Measurements from ENCODE around the gene HECW1.
"Not testable (repeated sequence)": the region's sequence is repeated elsewhere in the genome, so short reads cannot be mapped to it uniquely, and the experiment has no call there.

HECW1 gene

DNA sequence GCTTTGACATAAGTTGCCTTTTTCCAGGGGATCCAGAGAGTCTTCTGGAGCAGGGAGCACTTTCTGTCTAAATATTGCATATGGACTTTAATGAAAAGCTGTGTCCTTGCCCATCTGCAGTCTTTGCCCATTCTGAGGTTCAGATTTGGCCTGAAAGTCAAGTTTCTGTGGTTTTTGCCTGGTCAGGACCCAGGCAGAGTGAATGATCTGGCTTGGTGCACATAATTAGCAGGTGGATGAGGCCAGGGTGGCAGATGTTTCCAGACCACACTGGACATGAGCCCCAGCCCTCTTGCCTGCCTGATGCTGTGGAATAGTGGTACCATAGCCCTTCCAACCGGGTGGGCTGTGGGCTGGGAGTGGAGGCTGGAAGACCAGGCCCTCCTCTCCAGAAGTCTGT is 11.0 kb downstream of the HECW1 start:
- POLR2A ChIA-PET = no interaction called here
- CTCF ChIA-PET = interaction anchor here (1.4 to 2.2 kb wide), 2 partner anchors 11 to 15 kb away, joined by 3 to 9 read pairs; no protein-coding TSS in a partner anchor
- TF ChIP-seq, protein P1, sequence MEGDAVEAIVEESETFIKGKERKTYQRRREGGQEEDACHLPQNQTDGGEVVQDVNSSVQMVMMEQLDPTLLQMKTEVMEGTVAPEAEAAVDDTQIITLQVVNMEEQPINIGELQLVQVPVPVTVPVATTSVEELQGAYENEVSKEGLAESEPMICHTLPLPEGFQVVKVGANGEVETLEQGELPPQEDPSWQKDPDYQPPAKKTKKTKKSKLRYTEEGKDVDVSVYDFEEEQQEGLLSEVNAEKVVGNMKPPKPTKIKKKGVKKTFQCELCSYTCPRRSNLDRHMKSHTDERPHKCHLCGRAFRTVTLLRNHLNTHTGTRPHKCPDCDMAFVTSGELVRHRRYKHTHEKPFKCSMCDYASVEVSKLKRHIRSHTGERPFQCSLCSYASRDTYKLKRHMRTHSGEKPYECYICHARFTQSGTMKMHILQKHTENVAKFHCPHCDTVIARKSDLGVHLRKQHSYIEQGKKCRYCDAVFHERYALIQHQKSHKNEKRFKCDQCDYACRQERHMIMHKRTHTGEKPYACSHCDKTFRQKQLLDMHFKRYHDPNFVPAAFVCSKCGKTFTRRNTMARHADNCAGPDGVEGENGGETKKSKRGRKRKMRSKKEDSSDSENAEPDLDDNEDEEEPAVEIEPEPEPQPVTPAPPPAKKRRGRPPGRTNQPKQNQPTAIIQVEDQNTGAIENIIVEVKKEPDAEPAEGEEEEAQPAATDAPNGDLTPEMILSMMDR (IDR thresholded peaks at IDR 0.05; ENCODE audit: insufficient read depth, low read length, missing control alignments) = no peak
- no peak for DNase-seq (ENCODE audit: low read depth, low spot score)
- H3K4me3 ChIP-seq (ENCODE audit: low read depth, low read length) = no peak overlapping the region

DNA sequence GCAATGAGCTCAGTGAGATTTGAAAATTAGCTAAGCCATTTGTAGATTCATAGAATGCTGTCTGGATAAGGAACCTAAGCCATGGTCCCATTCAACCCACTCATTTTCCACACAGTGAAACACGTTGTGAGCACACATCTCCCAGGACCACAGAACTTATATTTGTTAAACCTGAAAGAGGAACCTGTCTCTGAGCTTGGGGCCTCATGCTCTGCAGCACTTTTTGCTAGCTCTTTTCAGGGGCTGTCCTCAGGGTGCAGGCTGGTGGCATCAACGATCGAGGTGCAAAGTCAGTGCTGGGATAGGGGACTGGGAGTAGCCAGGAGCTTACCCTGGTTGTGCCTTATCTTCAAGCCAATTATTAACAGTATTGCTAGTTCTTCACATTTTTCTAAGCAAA is 11.9 kb downstream of the HECW1 start:
- no peak for DNase-seq (ENCODE audit: low read depth, low spot score)
- TF ChIP-seq, protein P1 (IDR thresholded peaks at IDR 0.05; ENCODE audit: insufficient read depth, low read length, missing control alignments) = no peak
- ChIA-PET CTCF (interaction anchor here (0.9 kb wide), 1 partner anchor 12 kb away, joined by 3 read pairs; no protein-coding TSS in a partner anchor), POLR2A (no interaction called here)
- no peak overlapping the region for H3K4me3 ChIP-seq (ENCODE audit: low read depth, low read length)

DNA sequence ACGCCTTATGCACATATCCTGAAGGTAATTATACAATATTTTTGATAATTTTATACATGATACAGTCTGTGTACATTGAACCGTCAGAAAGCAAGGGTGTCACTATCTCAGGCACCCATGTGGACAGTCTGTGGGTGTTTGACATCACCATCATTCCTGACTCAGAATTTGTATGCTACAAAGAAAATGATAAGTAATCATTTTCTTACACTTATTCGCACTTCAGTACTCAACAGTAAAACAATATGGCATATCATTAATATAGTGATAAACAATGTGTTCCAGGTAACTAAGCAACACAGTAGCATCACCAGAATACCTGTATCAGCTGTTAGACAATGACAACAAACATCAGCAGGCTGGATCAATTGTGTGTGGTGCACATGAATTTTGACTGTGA is 17.9 kb downstream of the HECW1 start:
- CTCF ChIA-PET = no interaction called here
- POLR2A ChIA-PET = no interaction called here
- no peak overlapping the region for H3K4me3 ChIP-seq (ENCODE audit: low read depth, low read length)
- DNase-seq (ENCODE audit: low read depth, low spot score) = no peak
- TF ChIP-seq, protein P1 (IDR thresholded peaks at IDR 0.05; ENCODE audit: insufficient read depth, low read length, missing control alignments) = no peak

DNA sequence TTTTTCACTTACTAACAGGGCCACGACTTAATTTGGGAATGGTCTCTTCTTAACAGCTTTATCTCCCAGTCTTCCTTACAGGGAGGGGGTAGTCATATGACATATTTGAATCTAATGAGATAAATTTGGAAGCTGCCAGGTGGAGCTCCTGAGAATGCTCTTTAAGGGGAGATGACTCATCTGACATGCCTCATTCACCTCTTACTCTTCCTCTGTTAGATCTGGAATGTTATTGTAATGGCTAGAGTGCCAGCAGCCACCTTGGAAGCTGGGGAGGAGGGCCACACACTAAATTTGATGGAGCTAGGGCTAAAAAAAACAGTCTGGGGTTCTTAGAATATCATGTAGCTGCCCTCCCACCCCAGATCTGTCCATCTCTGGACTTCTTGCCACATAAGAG is 22.7 kb downstream of the HECW1 start:
- no peak for DNase-seq (ENCODE audit: low read depth, low spot score)
- TF ChIP-seq, protein P1 (IDR thresholded peaks at IDR 0.05; ENCODE audit: insufficient read depth, low read length, missing control alignments) = no peak
- CTCF ChIA-PET = interaction anchor here (0.7 to 1.8 kb wide), 9 partner anchors 11 to 703 kb away, joined by 3 to 10 read pairs (median 3); no protein-coding TSS in a partner anchor
- H3K4me3 ChIP-seq (ENCODE audit: low read depth, low read length) = no peak overlapping the region
- POLR2A ChIA-PET = interaction anchor here (0.8 kb wide), 1 partner anchor 223 kb away, joined by 3 read pairs; no protein-coding TSS in a partner anchor

DNA sequence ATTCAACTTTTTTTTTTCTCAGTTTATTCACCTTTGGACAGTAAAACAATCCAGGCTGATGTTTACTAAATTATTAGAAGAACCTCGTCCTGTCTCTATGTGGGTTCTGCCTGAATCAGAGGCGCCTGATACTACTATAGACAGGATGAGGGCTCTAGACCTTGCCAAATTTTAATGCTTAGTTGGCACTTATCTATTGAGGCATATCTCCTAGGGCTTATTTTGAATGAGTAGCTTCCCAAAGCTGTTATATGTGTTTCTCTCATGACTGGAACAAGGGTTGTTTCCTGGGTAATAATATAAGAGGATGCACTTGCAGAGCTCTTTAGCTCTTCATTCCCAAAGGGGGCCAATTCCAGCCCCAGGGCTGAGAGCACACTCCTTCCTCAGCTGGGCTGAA is 23.6 kb downstream of the HECW1 start:
- POLR2A ChIA-PET = interaction anchor here (0.6 to 0.8 kb wide), 2 partner anchors 92 to 224 kb away, joined by 3 read pairs; no protein-coding TSS in a partner anchor
- H3K4me3 ChIP-seq (ENCODE audit: low read depth, low read length) = no peak overlapping the region
- TF ChIP-seq, protein P1 (IDR thresholded peaks at IDR 0.05; ENCODE audit: insufficient read depth, low read length, missing control alignments) = no peak
- CTCF ChIA-PET = interaction anchor here (0.7 to 1.7 kb wide), 7 partner anchors 12 to 703 kb away, joined by 3 to 10 read pairs (median 3); no protein-coding TSS in a partner anchor
- no peak for DNase-seq (ENCODE audit: low read depth, low spot score)

DNA sequence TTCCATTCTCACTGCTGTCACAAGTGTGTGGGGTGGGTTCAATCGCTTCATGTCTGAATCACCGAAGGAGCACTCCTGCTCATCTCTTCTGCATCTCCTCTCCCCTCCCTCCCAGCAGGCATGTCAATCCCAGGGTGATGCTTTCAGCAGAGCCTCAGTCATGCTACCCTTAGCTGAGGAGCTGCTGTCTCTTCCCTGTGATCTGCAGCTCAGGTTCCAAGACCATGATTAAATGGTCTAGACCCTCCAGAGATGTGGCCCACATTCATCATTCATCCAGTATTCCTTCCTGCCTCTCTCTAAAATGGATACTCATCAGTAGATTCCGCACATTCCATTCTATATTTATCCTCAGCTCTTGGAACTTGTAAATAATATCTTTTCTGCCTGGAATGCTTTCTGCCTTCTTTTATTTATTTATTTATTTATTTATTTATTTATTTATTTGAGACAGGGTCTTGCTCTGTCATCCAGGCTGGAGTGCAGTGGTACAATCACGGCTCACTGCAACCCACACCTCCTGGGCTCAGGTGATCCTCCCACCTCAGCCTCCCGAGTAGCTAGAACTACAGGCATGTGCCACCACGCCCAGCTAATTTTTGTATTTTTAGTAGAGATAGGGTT is 24.8 kb downstream of the HECW1 start:
- POLR2A ChIA-PET = interaction anchor here (0.6 to 1.5 kb wide), 2 partner anchors 165 to 175 kb away, joined by 3 read pairs; no protein-coding TSS in a partner anchor
- not testable (repeated sequence) for DNase-seq (ENCODE audit: low read depth, low spot score); H3K4me3 ChIP-seq (ENCODE audit: low read depth, low read length)
- CTCF ChIA-PET = interaction anchor here (0.9 to 1.6 kb wide), 3 partner anchors 38 to 196 kb away, joined by 3 read pairs; no protein-coding TSS in a partner anchor
